ENCODE data around the gene ANO9.

ANO9 gene

GRCh38 chr11:400241-400689, 41.5 kb downstream of the ANO9 start:
- Histone ChIP-seq H3K27ac (ENCODE audit: low read length) (no peak overlapping the region), H3K36me3 (ENCODE audit: control insufficient read depth, low read depth, low read length) (no peaks in the 10 kb centered on the region), H3K9ac (ENCODE audit: low read length) (no peak overlapping the region), H3K9me3 (ENCODE audit: control insufficient read depth, low read depth, low read length) (no peaks in the 10 kb centered on the region), H3K27me3 (ENCODE audit: control insufficient read depth, insufficient read depth, low read length) (no peaks in the 10 kb centered on the region), H3K4me3 (ENCODE audit: low read length) (no peak overlapping the region), H3K4me1 (ENCODE audit: control insufficient read depth, low read depth, low read length) (no peaks in the 10 kb centered on the region)

GRCh38 chr11:399731-400211, 42.0 kb downstream of the ANO9 start:
- no peak overlapping the region for H3K4me3 ChIP-seq (ENCODE audit: low read length)
- no peak overlapping the region for H3K9ac ChIP-seq (ENCODE audit: low read length)
- no peaks in the 10 kb centered on the region for H3K27me3 ChIP-seq (ENCODE audit: control insufficient read depth, insufficient read depth, low read length)
- no peak overlapping the region for H3K27ac ChIP-seq (ENCODE audit: low read length)
- H3K4me1 ChIP-seq (ENCODE audit: control insufficient read depth, low read depth, low read length), result no peaks in the 10 kb centered on the region
- H3K36me3 ChIP-seq (ENCODE audit: control insufficient read depth, low read depth, low read length), result no peaks in the 10 kb centered on the region
- H3K9me3 ChIP-seq (ENCODE audit: control insufficient read depth, low read depth, low read length), result no peaks in the 10 kb centered on the region

GRCh38 chr11:398826-399225, 43.0 kb downstream of the ANO9 start:
- Histone ChIP-seq H3K36me3 (ENCODE audit: control insufficient read depth, low read depth, low read length) (no peaks in the 10 kb centered on the region), H3K27ac (ENCODE audit: low read length) (no peak overlapping the region), H3K9me3 (ENCODE audit: control insufficient read depth, low read depth, low read length) (no peaks in the 10 kb centered on the region), H3K4me1 (ENCODE audit: control insufficient read depth, low read depth, low read length) (no peaks in the 10 kb centered on the region), H3K9ac (ENCODE audit: low read length) (no peak overlapping the region), H3K4me3 (ENCODE audit: low read length) (no peak overlapping the region), H3K27me3 (ENCODE audit: control insufficient read depth, insufficient read depth, low read length) (no peaks in the 10 kb centered on the region)

- Histone ChIP-seq H3K4me3 (ENCODE audit: low read length) (no peak overlapping the region), H3K27ac (ENCODE audit: low read length) (no peak overlapping the region), H3K4me1 (ENCODE audit: control insufficient read depth, low read depth, low read length) (no peaks in the 10 kb centered on the region), H3K36me3 (ENCODE audit: control insufficient read depth, low read depth, low read length) (no peaks in the 10 kb centered on the region), H3K27me3 (ENCODE audit: control insufficient read depth, insufficient read depth, low read length) (no peaks in the 10 kb centered on the region), H3K9ac (ENCODE audit: low read length) (no peak overlapping the region), H3K9me3 (ENCODE audit: control insufficient read depth, low read depth, low read length) (no peaks in the 10 kb centered on the region)
Measured at GRCh38 chr11:396948-397548, 44.8 kb downstream of the ANO9 start.

- H3K27ac ChIP-seq (ENCODE audit: low read length), result no peak overlapping the region
- H3K9me3 ChIP-seq (ENCODE audit: control insufficient read depth, low read depth, low read length), result no peaks in the 10 kb centered on the region
- no peaks in the 10 kb centered on the region for H3K36me3 ChIP-seq (ENCODE audit: control insufficient read depth, low read depth, low read length)
- H3K4me1 ChIP-seq (ENCODE audit: control insufficient read depth, low read depth, low read length), result no peaks in the 10 kb centered on the region
- H3K27me3 ChIP-seq (ENCODE audit: control insufficient read depth, insufficient read depth, low read length), result no peaks in the 10 kb centered on the region
- H3K9ac ChIP-seq (ENCODE audit: low read length), result no peak overlapping the region
- H3K4me3 ChIP-seq (ENCODE audit: low read length), result no peak overlapping the region
Measured at GRCh38 chr11:396511-396947, 45.3 kb downstream of the ANO9 start.

- Histone ChIP-seq H3K4me1 (ENCODE audit: control insufficient read depth, low read depth, low read length) (no peaks in the 10 kb centered on the region), H3K9ac (ENCODE audit: low read length) (no peak overlapping the region), H3K27ac (ENCODE audit: low read length) (no peak overlapping the region), H3K36me3 (ENCODE audit: control insufficient read depth, low read depth, low read length) (no peaks in the 10 kb centered on the region), H3K4me3 (ENCODE audit: low read length) (no peak overlapping the region), H3K9me3 (ENCODE audit: control insufficient read depth, low read depth, low read length) (no peaks in the 10 kb centered on the region), H3K27me3 (ENCODE audit: control insufficient read depth, insufficient read depth, low read length) (no peaks in the 10 kb centered on the region)
Measured at GRCh38 chr11:395866-396265, 45.9 kb downstream of the ANO9 start.

- Histone ChIP-seq H3K27me3 (ENCODE audit: control insufficient read depth, insufficient read depth, low read length) (no peaks in the 10 kb centered on the region), H3K9ac (ENCODE audit: low read length) (no peak overlapping the region), H3K4me3 (ENCODE audit: low read length) (no peak overlapping the region), H3K36me3 (ENCODE audit: control insufficient read depth, low read depth, low read length) (no peaks in the 10 kb centered on the region), H3K27ac (ENCODE audit: low read length) (no peak overlapping the region), H3K4me1 (ENCODE audit: control insufficient read depth, low read depth, low read length) (no peaks in the 10 kb centered on the region), H3K9me3 (ENCODE audit: control insufficient read depth, low read depth, low read length) (no peaks in the 10 kb centered on the region)
Measured at GRCh38 chr11:394858-395655, 46.8 kb downstream of the ANO9 start.

GRCh38 chr11:394034-394857, 47.6 kb downstream of the ANO9 start, which contains the start of gene PKP3:
TSS of gene PKP3 (plus strand) at chr11:394209. CDS start at chr11:394293, 84 bp downstream.
- Histone ChIP-seq H3K9me3 (ENCODE audit: control insufficient read depth, low read depth, low read length) (no peaks in the 10 kb centered on the region), H3K9ac (ENCODE audit: low read length) (no peak within 1 kb of the TSS), H3K27ac (ENCODE audit: low read length) (no peak within 1 kb of the TSS), H3K27me3 (ENCODE audit: control insufficient read depth, insufficient read depth, low read length) (no peaks in the 10 kb centered on the region), H3K36me3 (ENCODE audit: control insufficient read depth, low read depth, low read length) (no peaks in the 10 kb centered on the region), H3K4me1 (ENCODE audit: control insufficient read depth, low read depth, low read length) (no peaks in the 10 kb centered on the region), H3K4me3 (ENCODE audit: low read length) (no peak within 1 kb of the TSS)

GRCh38 chr11:393219-394033, 48.4 kb downstream of the ANO9 start:
- Histone ChIP-seq H3K27ac (ENCODE audit: low read length) (no peak overlapping the region), H3K4me1 (ENCODE audit: control insufficient read depth, low read depth, low read length) (no peaks in the 10 kb centered on the region), H3K9me3 (ENCODE audit: control insufficient read depth, low read depth, low read length) (no peaks in the 10 kb centered on the region), H3K4me3 (ENCODE audit: low read length) (no peak overlapping the region), H3K36me3 (ENCODE audit: control insufficient read depth, low read depth, low read length) (no peaks in the 10 kb centered on the region), H3K27me3 (ENCODE audit: control insufficient read depth, insufficient read depth, low read length) (peaks cover under 1% of the 10 kb centered on the region), H3K9ac (ENCODE audit: low read length) (no peak overlapping the region)

GRCh38 chr11:392102-392777, 49.6 kb downstream of the ANO9 start:
- Histone ChIP-seq H3K36me3 (ENCODE audit: control insufficient read depth, low read depth, low read length) (no peaks in the 10 kb centered on the region), H3K9ac (ENCODE audit: low read length) (no peak overlapping the region), H3K4me3 (ENCODE audit: low read length) (no peak overlapping the region), H3K9me3 (ENCODE audit: control insufficient read depth, low read depth, low read length) (no peaks in the 10 kb centered on the region), H3K27ac (ENCODE audit: low read length) (no peak overlapping the region), H3K27me3 (ENCODE audit: control insufficient read depth, insufficient read depth, low read length) (peaks cover 3% of the 10 kb centered on the region), H3K4me1 (ENCODE audit: control insufficient read depth, low read depth, low read length) (no peaks in the 10 kb centered on the region)
